ENCODE data around the gene PTPN11. TPM values are rescaled to one million over a fixed set of nuclear protein-coding genes. Genes with fewer than 3 reads are reported as not detected.

PTPN11 gene
- polyA plus RNA-seq, 3 donors, result 11.1 to 41.9 (median 28.8) TPM

GRCh38 chr12:112536367-112536730 is 117.6 kb downstream of the PTPN11 start:
- Mint-ChIP-seq H3K4me1 (peaks cover 5% of the 10 kb centered on the region), H3K27ac (peak overlapping the region in 1 of 7 donors; percentile 24), H3K4me3 (no peak overlapping the region), H3K9me3 (peaks cover 0 to 5% (median 0%) of the 10 kb centered on the region in 7 donors), H3K36me3 (no peaks in the 10 kb centered on the region), H3K27me3 (ENCODE audit: low read depth in 3 of 3) (peaks cover 0 to 6% (median 4%) of the 10 kb centered on the region in 3 donors)
- Histone ChIP-seq H3K27ac (ENCODE audit: low read depth in 1 of 2, low read length in 2 of 2) (no peak overlapping the region), H3K9me3 (replicated peaks in 1 of 2; ENCODE audit: control insufficient read depth in 1 of 2, insufficient read depth in 1 of 2, low read length in 2 of 2) (no peaks in the 10 kb centered on the region), H2AFZ (ENCODE audit: insufficient read depth, low read depth, low read length, poor library complexity, severe bottlenecking) (no peak overlapping the region), H3K9ac (ENCODE audit: insufficient read depth, low read length, poor library complexity, severe bottlenecking) (no peak overlapping the region), H3K4me3 (replicated peaks in 1 of 3; ENCODE audit: low read depth in 2 of 3, low read length in 3 of 3) (no peak overlapping the region), H3K27me3 (ENCODE audit: control insufficient read depth in 2 of 2, insufficient read depth in 2 of 2, low read length in 2 of 2) (no peaks in the 10 kb centered on the region), H3K79me2 (ENCODE audit: insufficient read depth, low read length) (no peaks in the 10 kb centered on the region), H4K20me1 (ENCODE audit: insufficient read depth, low read length) (no peaks in the 10 kb centered on the region), H3K36me3 (replicated peaks in 1 of 2; ENCODE audit: control insufficient read depth in 1 of 2, insufficient read depth in 2 of 2, low read length in 2 of 2) (no peaks in the 10 kb centered on the region), H3K4me2 (replicated peaks; ENCODE audit: extremely low read depth, low read length, poor library complexity, severe bottlenecking) (no peak overlapping the region), H3K4me1 (ENCODE audit: control insufficient read depth in 1 of 2, insufficient read depth in 2 of 2, low read length in 2 of 2) (no peaks in the 10 kb centered on the region)
- no peak for TF ChIP-seq CTCF (IDR thresholded peaks at IDR 0.05)
- intact Hi-C loops (cut with micrococcal nuclease), result no loop called here
- 92% methylated on average over 6 of the region's 6 CpGs for WGBS (ENCODE audit: insufficient coverage)
- DNase-seq, result no peak

GRCh38 chr12:112537710-112538396 is 119.1 kb downstream of the PTPN11 start:
- no peak overlapping the region for H2AFZ ChIP-seq (ENCODE audit: insufficient read depth, low read depth, low read length, poor library complexity, severe bottlenecking)
- no peak overlapping the region for H3K27ac ChIP-seq (ENCODE audit: low read depth in 1 of 2, low read length in 2 of 2)
- no peaks in the 10 kb centered on the region for H3K9me3 ChIP-seq (replicated peaks in 1 of 2; ENCODE audit: control insufficient read depth in 1 of 2, insufficient read depth in 1 of 2, low read length in 2 of 2)
- Mint-ChIP-seq H3K4me1 (peaks cover 5% of the 10 kb centered on the region), H3K27ac (peak overlapping the region in 1 of 7 donors; percentile 72), H3K36me3 (no peaks in the 10 kb centered on the region), H3K27me3 (ENCODE audit: low read depth in 3 of 3) (peaks cover 1 to 6% (median 3%) of the 10 kb centered on the region in 3 donors), H3K9me3 (peaks cover 0 to 5% (median 2%) of the 10 kb centered on the region in 7 donors), H3K4me3 (peak overlapping the region in 1 of 2 donors; percentile 22)
- no peaks in the 10 kb centered on the region for H3K79me2 ChIP-seq (ENCODE audit: insufficient read depth, low read length)
- no peak for TF ChIP-seq CTCF (IDR thresholded peaks at IDR 0.05)
- H4K20me1 ChIP-seq (ENCODE audit: insufficient read depth, low read length), result no peaks in the 10 kb centered on the region
- no peaks in the 10 kb centered on the region for H3K36me3 ChIP-seq (replicated peaks in 1 of 2; ENCODE audit: control insufficient read depth in 1 of 2, insufficient read depth in 2 of 2, low read length in 2 of 2)
- no peaks in the 10 kb centered on the region for H3K4me1 ChIP-seq (ENCODE audit: control insufficient read depth in 1 of 2, insufficient read depth in 2 of 2, low read length in 2 of 2)
- H3K27me3 ChIP-seq (ENCODE audit: control insufficient read depth in 2 of 2, insufficient read depth in 2 of 2, low read length in 2 of 2), result no peaks in the 10 kb centered on the region
- H3K9ac ChIP-seq (ENCODE audit: insufficient read depth, low read length, poor library complexity, severe bottlenecking), result no peak overlapping the region
- DNase-seq, result no peak
- intact Hi-C loops (cut with micrococcal nuclease), result no loop called here
- no peak overlapping the region for H3K4me2 ChIP-seq (replicated peaks; ENCODE audit: extremely low read depth, low read length, poor library complexity, severe bottlenecking)
- H3K4me3 ChIP-seq (replicated peaks in 1 of 3; ENCODE audit: low read depth in 2 of 3, low read length in 3 of 3), result no peak overlapping the region
- WGBS (ENCODE audit: insufficient coverage), result 30% methylated on average over 2 of the region's 3 CpGs

Data from CD14-positive monocyte (primary cell).